ENCODE measurements around the gene FAM227B. TPM values are rescaled to one million over a fixed set of nuclear protein-coding genes. Genes with fewer than 3 reads are reported as not detected.
"Not testable (repeated sequence)": the region's sequence is repeated elsewhere in the genome, so short reads cannot be mapped to it uniquely, and the experiment has no call there.

FAM227B gene
- total and polyA plus RNA-seq, 5 experiments from 2014 or later = 14.5 to 28.7 (median 23.8) TPM

GRCh38 chr15:49530092-49530491, 90.5 kb downstream of the FAM227B start:
- H3K27me3 Mint-ChIP-seq = peaks cover 0 to 12% (median 2%) of the 10 kb centered on the region in 5 donors
- POLR2A ChIA-PET = no interaction called here
- peaks cover 8 to 36% (median 26%) of the 10 kb centered on the region in 9 donors for H3K9me3 Mint-ChIP-seq
- no peak overlapping the region for H3K4me3 Mint-ChIP-seq
- H3K36me3 Mint-ChIP-seq = peaks cover 0 to 39% (median 5%) of the 10 kb centered on the region in 3 donors
- no peak for ATAC-seq
- DNase-seq = no peak
- no peaks in the 10 kb centered on the region for H3K4me1 Mint-ChIP-seq
- no peak overlapping the region for H3K27ac Mint-ChIP-seq

- peaks cover 0 to 12% (median 6%) of the 10 kb centered on the region in 5 donors for H3K27me3 Mint-ChIP-seq
- no peaks in the 10 kb centered on the region for H3K4me1 Mint-ChIP-seq
- H3K36me3 Mint-ChIP-seq = peaks cover 3 to 30% (median 16%) of the 10 kb centered on the region in 3 donors
- H3K9me3 Mint-ChIP-seq = peaks cover 6 to 32% (median 19%) of the 10 kb centered on the region in 9 donors
- POLR2A ChIA-PET = no interaction called here
- no peak overlapping the region for H3K4me3 Mint-ChIP-seq
- no peak for DNase-seq
- no peak for ATAC-seq
- H3K27ac Mint-ChIP-seq = no peak overlapping the region
These were observed 92.3 kb downstream of the FAM227B start for GRCh38 chr15:49528289-49528688.

- H3K27me3 Mint-ChIP-seq = peaks cover 1 to 18% (median 11%) of the 10 kb centered on the region in 5 donors
- no peak for DNase-seq
- POLR2A ChIA-PET = no interaction called here
- peaks cover 13 to 68% (median 40%) of the 10 kb centered on the region in 9 donors for H3K9me3 Mint-ChIP-seq
- H3K27ac Mint-ChIP-seq = no peak overlapping the region
- ATAC-seq = no peak
- peaks cover 12 to 47% (median 28%) of the 10 kb centered on the region in 3 donors for H3K36me3 Mint-ChIP-seq
- no peak overlapping the region for H3K4me3 Mint-ChIP-seq
- no peaks in the 10 kb centered on the region for H3K4me1 Mint-ChIP-seq
These were observed 98.8 kb downstream of the FAM227B start for GRCh38 chr15:49521802-49522201.

- H3K4me3 Mint-ChIP-seq, POLR2A ChIA-PET, H3K4me1 Mint-ChIP-seq, DNase-seq, ATAC-seq, H3K36me3 Mint-ChIP-seq, H3K27me3 Mint-ChIP-seq, H3K27ac Mint-ChIP-seq: not testable (repeated sequence)
- H3K9me3 Mint-ChIP-seq = peaks cover 0 to 10% (median 3%) of the 10 kb centered on the region in 9 donors
These were observed 107.9 kb downstream of the FAM227B start for GRCh38 chr15:49512739-49513138.

GRCh38 chr15:49507261-49507660, 113.4 kb downstream of the FAM227B start:
- no peak for ATAC-seq
- POLR2A ChIA-PET = no interaction called here
- H3K27me3 Mint-ChIP-seq = no peaks in the 10 kb centered on the region
- H3K9me3 Mint-ChIP-seq = peaks cover 0 to 12% (median 7%) of the 10 kb centered on the region in 9 donors
- peaks cover 0 to 6% (median 6%) of the 10 kb centered on the region in 3 donors for H3K36me3 Mint-ChIP-seq
- no peaks in the 10 kb centered on the region for H3K4me1 Mint-ChIP-seq
- H3K4me3 Mint-ChIP-seq = no peak overlapping the region
- no peak overlapping the region for H3K27ac Mint-ChIP-seq
- no peak for DNase-seq

GRCh38 chr15:49506341-49506740, 114.3 kb downstream of the FAM227B start:
- Mint-ChIP-seq H3K4me1 (no peaks in the 10 kb centered on the region), H3K4me3 (no peak overlapping the region), H3K27ac (no peak overlapping the region), H3K9me3 (peaks cover 0 to 20% (median 7%) of the 10 kb centered on the region in 9 donors), H3K36me3 (peaks cover 0 to 10% (median 8%) of the 10 kb centered on the region in 3 donors), H3K27me3 (no peaks in the 10 kb centered on the region)
- DNase-seq (no peak), ATAC-seq (no peak)
- POLR2A ChIA-PET = no interaction called here

GRCh38 chr15:49501586-49501985, 119.0 kb downstream of the FAM227B start:
- Mint-ChIP-seq H3K27me3 (peaks cover 0 to 2% (median 0%) of the 10 kb centered on the region in 5 donors), H3K36me3 (peaks cover 0 to 14% (median 10%) of the 10 kb centered on the region in 3 donors), H3K4me3 (no peak overlapping the region), H3K27ac (no peak overlapping the region), H3K9me3 (peaks cover 0 to 23% (median 13%) of the 10 kb centered on the region in 9 donors), H3K4me1 (no peaks in the 10 kb centered on the region)
- ATAC-seq (no peak), DNase-seq (no peak)
- POLR2A ChIA-PET = no interaction called here

GRCh38 chr15:49495993-49496753, 124.4 kb downstream of the FAM227B start:
- POLR2A ChIA-PET = no interaction called here
- Mint-ChIP-seq H3K4me3 (no peak overlapping the region), H3K4me1 (no peaks in the 10 kb centered on the region), H3K27ac (no peak overlapping the region), H3K36me3 (peaks cover 0 to 5% (median 0%) of the 10 kb centered on the region in 3 donors), H3K27me3 (peaks cover 0 to 4% (median 0%) of the 10 kb centered on the region in 5 donors), H3K9me3 (peaks cover 0 to 9% (median 5%) of the 10 kb centered on the region in 9 donors)
- no peak for ATAC-seq
- no peak for DNase-seq

- Mint-ChIP-seq H3K9me3 (no peaks in the 10 kb centered on the region), H3K4me3 (no peak overlapping the region), H3K27me3 (peaks cover 0 to 4% (median 0%) of the 10 kb centered on the region in 5 donors), H3K4me1 (no peaks in the 10 kb centered on the region), H3K27ac (no peak overlapping the region), H3K36me3 (no peaks in the 10 kb centered on the region)
- ATAC-seq (no peak), DNase-seq (no peak)
- POLR2A ChIA-PET = no interaction called here
These were observed 125.8 kb downstream of the FAM227B start for GRCh38 chr15:49494842-49495241.

- peaks cover 0 to 4% (median 0%) of the 10 kb centered on the region in 5 donors for H3K27me3 Mint-ChIP-seq
- DNase-seq (no peak), ATAC-seq (no peak)
- no peak overlapping the region for H3K27ac Mint-ChIP-seq
- POLR2A ChIA-PET = no interaction called here
- H3K36me3 Mint-ChIP-seq = no peaks in the 10 kb centered on the region
- H3K4me1 Mint-ChIP-seq = no peaks in the 10 kb centered on the region
- H3K9me3 Mint-ChIP-seq = no peaks in the 10 kb centered on the region
- H3K4me3 Mint-ChIP-seq = no peak overlapping the region
These were observed 127.8 kb downstream of the FAM227B start for GRCh38 chr15:49492830-49493229.

GRCh38 chr15:49492151-49492550, 128.5 kb downstream of the FAM227B start:
- H3K36me3 Mint-ChIP-seq = no peaks in the 10 kb centered on the region
- H3K27ac Mint-ChIP-seq = no peak overlapping the region
- no peak for DNase-seq
- peaks cover 0 to 4% (median 0%) of the 10 kb centered on the region in 5 donors for H3K27me3 Mint-ChIP-seq
- H3K4me1 Mint-ChIP-seq = no peaks in the 10 kb centered on the region
- ATAC-seq = no peak
- POLR2A ChIA-PET = no interaction called here
- H3K4me3 Mint-ChIP-seq = no peak overlapping the region
- no peaks in the 10 kb centered on the region for H3K9me3 Mint-ChIP-seq

- H3K9me3 Mint-ChIP-seq = no peaks in the 10 kb centered on the region
- H3K27ac Mint-ChIP-seq = no peak overlapping the region
- POLR2A ChIA-PET = no interaction called here
- DNase-seq (no peak), ATAC-seq (no peak)
- H3K36me3 Mint-ChIP-seq = no peaks in the 10 kb centered on the region
- H3K27me3 Mint-ChIP-seq = peaks cover 0 to 4% (median 0%) of the 10 kb centered on the region in 5 donors
- no peak overlapping the region for H3K4me3 Mint-ChIP-seq
- no peaks in the 10 kb centered on the region for H3K4me1 Mint-ChIP-seq
These were observed 129.7 kb downstream of the FAM227B start for GRCh38 chr15:49490966-49491365.

GRCh38 chr15:49485401-49485800, 135.2 kb downstream of the FAM227B start:
- H3K27me3 Mint-ChIP-seq, H3K27ac Mint-ChIP-seq, DNase-seq, H3K36me3 Mint-ChIP-seq, H3K4me3 Mint-ChIP-seq, H3K4me1 Mint-ChIP-seq, ATAC-seq, POLR2A ChIA-PET, H3K9me3 Mint-ChIP-seq: not testable (repeated sequence)

GRCh38 chr15:49478982-49479381, 141.6 kb downstream of the FAM227B start:
- H3K4me1 Mint-ChIP-seq, DNase-seq, POLR2A ChIA-PET, H3K9me3 Mint-ChIP-seq, H3K4me3 Mint-ChIP-seq, H3K27ac Mint-ChIP-seq, ATAC-seq, H3K27me3 Mint-ChIP-seq, H3K36me3 Mint-ChIP-seq: not testable (repeated sequence)
